PFSK-1 (cell line): ENCODE data around the gene IGF2R.

Source experiments
- FOXP2 ChIP-seq: optimal IDR thresholded peaks from 2 replicates; pipeline ENCODE3; 2011; ENCODE audit warnings: borderline replicate concordance, control low read depth, inconsistent platforms; ENCODE audit not compliant: insufficient read depth; ENCODE audit errors: extremely low read length, extremely low read depth
- POLR2AphosphoS5 ChIP-seq: IDR thresholded peaks from 2 replicates; pipeline ENCODE4 v1.6.1; 2012; ENCODE audit warnings: low read depth, mild to moderate bottlenecking, control low read depth, low read length, moderate library complexity
- REST ChIP-seq, 2 experiments: IDR thresholded peaks; 2 replicates each; pipeline versions ENCODE4 v1.6.1 to v1.8.0; 2011 to 2012; ENCODE audit warnings: low read depth in 2 of 2, low read length in 2 of 2, control low read depth in 1 of 2, inconsistent platforms in 1 of 2, mild to moderate bottlenecking in 1 of 2, moderate library complexity in 1 of 2; ENCODE audit not compliant: insufficient read depth in 1 of 2
- SIN3A ChIP-seq: IDR thresholded peaks from 2 replicates; pipeline ENCODE4 v1.6.1; 2012; ENCODE audit warnings: mild to moderate bottlenecking, low read length, moderate library complexity, borderline replicate concordance; ENCODE audit not compliant: insufficient read depth
- TAF1 ChIP-seq: IDR thresholded peaks from 2 replicates; pipeline ENCODE4 v1.6.1; 2012; ENCODE audit warnings: low read length, control low read depth, borderline replicate concordance; ENCODE audit not compliant: insufficient read depth

The IGF2R gene

DNA sequence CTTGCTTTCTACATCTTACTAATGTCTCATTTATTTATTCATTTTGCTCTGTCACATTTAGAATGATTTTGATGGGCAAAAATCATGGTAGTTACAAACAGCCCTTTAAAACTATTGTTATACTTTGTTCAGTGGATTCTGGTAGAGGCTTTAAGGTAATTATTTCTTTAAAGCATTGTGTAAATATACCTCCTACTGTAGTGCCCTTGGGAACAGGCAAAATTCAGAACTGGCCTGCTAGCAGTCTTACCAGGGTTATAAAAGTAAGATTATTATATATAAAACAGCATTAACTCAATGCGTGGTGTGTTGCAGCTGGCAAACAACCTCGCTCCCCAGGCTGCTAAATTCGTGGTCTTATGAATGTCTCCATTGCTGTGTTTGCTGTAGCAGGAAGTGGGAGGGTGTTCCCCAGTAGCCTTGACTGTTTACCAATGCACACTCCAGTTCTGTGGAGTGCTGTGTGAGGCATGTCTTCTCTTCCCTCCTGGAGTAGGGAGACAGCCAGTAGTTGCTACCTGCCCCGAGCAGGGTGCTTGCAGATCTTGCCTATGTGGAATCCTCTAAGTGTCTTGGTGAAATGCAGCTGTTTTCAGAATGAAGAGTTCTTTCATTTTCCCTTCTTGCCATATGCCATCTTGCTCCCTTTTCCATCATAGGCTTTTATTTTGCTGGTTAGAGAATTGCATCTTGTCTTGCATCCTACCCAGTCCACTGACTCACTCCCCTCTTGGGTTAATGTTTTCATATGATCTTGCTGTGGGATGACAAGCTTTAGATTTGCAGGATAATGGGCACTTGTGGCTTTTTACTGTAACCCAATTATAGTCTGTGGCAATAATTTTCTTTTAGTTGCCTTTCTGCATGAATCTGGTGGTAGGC lies 45.3 kb downstream of the IGF2R start:
- TF ChIP-seq SIN3A (no peak), REST (IDR thresholded peaks at IDR 0.05; ENCODE audit: insufficient read depth in 1 of 2, low read depth in 2 of 2, low read length in 2 of 2) (no peak), POLR2AphosphoS5 (no peak), FOXP2 (peak; percentile 21)

DNA sequence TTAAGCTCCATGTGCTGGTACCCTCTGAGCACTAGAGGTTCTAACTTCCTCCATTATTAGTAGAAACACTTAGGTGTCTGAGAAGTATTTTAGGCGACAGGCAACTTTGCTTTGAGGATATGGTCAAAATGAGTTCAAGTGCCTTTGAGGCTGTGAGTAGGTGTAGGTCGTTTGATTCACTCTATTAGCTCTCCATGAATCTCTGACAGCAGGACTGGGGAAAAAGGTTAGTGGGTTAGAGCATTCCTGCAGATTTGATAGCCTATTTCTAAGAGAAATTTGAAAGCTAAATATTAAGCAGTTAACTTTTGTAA lies 45.9 kb downstream of the IGF2R start:
- TF ChIP-seq SIN3A, result no peak
- no peak for TF ChIP-seq REST (IDR thresholded peaks at IDR 0.05; ENCODE audit: insufficient read depth in 1 of 2, low read depth in 2 of 2, low read length in 2 of 2)
- no peak for TF ChIP-seq POLR2AphosphoS5
- TF ChIP-seq TAF1, result no peak
- no peak for TF ChIP-seq FOXP2

DNA sequence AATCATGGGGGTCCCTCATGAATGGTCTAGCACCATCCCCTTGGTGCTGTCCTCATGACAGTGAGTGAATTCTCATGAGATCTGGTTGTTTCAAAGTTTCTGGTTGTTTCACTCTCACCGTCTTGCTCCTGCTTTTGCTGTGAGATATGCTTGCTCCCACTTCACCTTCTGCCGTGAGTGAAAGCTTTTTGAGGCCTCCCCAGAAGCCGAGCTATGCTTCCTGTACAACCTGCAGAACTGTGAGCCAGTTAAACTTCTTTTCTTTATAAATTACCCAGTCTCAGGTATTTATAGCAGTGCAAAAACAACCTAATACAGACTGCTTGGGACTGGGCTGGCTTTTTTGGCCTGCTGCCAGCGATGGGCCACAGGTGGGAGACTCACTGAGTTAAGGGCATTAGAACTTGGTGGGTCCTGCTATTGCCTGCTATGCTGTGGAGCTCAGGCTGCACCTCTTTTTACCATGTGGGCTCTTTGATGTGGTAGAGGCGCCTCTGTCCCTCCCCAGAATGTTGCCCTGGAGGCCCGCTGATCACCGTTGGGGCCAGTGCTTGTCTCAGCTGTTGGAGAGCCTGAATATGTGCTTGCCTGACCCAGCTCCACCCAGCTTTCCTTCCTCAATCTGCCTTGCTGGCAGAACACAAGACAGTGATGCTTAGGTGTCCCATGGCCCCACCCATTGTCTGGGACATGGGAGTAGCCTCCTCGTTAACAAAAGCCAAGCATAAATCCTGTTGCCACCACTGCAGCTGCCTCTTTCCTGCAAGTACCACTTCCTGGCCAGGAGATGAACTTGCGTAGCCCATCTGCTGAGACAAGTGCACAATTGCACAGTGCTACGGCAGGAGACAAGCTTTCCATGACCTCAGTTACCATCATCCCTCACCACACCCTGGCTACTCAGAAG lies 47.1 kb downstream of the IGF2R start:
- TF ChIP-seq REST (IDR thresholded peaks at IDR 0.05; ENCODE audit: insufficient read depth in 1 of 2, low read depth in 2 of 2, low read length in 2 of 2), result no peak

DNA sequence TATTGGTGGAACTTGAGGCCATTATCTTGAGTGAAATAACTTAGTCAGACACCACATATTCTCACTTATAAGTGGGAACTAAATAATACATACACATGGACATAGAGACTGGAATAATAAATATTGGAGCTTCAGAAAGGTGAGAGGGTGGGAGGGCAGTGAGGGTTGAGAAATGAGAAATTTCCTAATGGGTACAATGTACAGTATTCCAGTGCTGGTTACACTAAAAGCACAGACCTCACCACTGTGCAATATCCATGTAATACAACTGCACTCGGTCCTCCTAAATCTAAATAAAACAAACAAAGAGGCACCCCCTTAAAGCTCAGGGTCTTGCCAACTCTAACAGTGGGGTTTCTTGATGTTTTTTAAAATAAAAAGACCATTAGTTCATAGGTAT lies 53.2 kb downstream of the IGF2R start:
- TF ChIP-seq REST (IDR thresholded peaks at IDR 0.05; ENCODE audit: insufficient read depth in 1 of 2, low read depth in 2 of 2, low read length in 2 of 2) (no peak), TAF1 (no peak), SIN3A (no peak), POLR2AphosphoS5 (no peak), FOXP2 (no peak)
